ENCODE data around the gene PPIL1.

DNA sequence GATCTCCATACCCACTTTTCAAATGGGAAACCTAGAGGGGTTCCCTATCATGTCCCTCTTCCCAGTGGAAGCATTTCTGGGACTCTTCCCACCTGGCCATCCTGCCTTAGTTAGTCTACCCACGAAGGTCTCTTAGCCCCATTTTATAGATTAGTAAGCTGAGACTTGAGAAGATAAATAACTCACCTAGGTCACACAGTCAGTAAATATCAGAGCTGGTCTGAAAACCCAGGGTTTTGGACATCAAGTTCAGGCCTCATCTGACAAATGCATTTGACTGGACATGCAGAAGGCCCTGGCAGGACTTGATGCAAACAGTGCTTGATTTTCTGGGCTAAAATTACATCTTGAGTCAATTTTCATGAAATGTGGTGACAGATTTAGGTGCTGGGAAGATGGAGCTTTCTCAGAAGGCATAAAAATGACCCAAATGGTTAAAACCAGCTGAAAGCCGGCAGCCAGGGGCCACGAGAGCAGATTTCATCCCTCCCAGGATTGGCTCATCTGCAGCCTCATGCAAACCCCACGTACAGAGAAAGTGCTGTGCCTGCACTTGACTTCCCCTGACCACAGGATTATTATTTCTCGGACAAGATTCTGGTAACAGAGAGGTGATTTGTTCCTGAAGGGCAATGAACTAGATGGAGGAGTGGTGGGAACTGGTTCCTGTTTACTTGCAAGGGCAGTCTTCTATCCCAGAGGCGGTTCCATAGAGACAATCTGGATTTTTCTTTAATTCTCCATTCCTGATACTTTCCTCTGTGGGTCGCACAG lies 58.5 kb downstream of the PPIL1 start:
- TF ChIP-seq POLR2A (IDR thresholded peaks at IDR 0.05), result no peak
- TF ChIP-seq POLR2AphosphoS5 (IDR thresholded peaks at IDR 0.05; ENCODE audit: insufficient read depth in 1 of 2, low read depth in 1 of 2), result no peak
- TF ChIP-seq, protein P1, sequence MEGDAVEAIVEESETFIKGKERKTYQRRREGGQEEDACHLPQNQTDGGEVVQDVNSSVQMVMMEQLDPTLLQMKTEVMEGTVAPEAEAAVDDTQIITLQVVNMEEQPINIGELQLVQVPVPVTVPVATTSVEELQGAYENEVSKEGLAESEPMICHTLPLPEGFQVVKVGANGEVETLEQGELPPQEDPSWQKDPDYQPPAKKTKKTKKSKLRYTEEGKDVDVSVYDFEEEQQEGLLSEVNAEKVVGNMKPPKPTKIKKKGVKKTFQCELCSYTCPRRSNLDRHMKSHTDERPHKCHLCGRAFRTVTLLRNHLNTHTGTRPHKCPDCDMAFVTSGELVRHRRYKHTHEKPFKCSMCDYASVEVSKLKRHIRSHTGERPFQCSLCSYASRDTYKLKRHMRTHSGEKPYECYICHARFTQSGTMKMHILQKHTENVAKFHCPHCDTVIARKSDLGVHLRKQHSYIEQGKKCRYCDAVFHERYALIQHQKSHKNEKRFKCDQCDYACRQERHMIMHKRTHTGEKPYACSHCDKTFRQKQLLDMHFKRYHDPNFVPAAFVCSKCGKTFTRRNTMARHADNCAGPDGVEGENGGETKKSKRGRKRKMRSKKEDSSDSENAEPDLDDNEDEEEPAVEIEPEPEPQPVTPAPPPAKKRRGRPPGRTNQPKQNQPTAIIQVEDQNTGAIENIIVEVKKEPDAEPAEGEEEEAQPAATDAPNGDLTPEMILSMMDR (IDR thresholded peaks at IDR 0.05), result no peak

All from vagina (tissue), 2 donors.